ENCODE data around the gene SLC52A1.

DNA sequence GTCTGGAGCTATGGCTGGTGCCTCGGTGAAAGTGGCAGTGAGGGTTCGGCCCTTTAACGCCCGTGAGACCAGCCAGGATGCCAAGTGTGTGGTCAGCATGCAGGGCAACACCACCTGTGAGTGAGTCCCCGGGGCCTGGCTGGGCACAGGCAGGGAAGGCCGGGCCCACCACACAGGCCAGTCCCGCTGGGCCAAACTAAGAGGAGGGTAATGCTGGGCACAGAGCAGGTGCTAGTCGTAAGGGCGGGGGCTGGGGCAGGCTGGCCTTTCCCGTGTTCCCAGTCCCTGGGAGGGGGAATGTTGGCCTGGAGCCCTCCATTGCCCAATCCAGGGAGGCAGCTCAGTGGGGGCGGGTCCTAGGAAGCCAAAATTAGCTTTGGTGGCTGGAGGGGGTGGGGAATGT is 35.0 kb downstream of the SLC52A1 start:
- no peak for TF ChIP-seq EZH2 (optimal IDR thresholded peaks at IDR 0.05; ENCODE audit: low read depth, low read length)
- no peak for TF ChIP-seq EZH2phosphoT487 (IDR thresholded peaks at IDR 0.05; ENCODE audit: low read length)
